DND-41 (cell line): Measurements from ENCODE around the gene RASA2.

ENCODE experiments used
- ATAC-seq: fragments of 200-7000 bp; cut with Tn5 transposase; 3 replicates; pipeline ENCODE4 v1.9.1; 2021; ENCODE audit warnings: low read depth; ENCODE audit not compliant: insufficient read depth
- DNase-seq: peaks from one replicate; pipeline ENCODE4 v3.0.0-alpha.2; 2020
- H2AFZ ChIP-seq: 2 replicates; pipeline ENCODE4 v1.6.0; 2012; ENCODE audit warnings: low read depth, low read length
- H3K27ac ChIP-seq: 2 replicates; pipeline ENCODE4 v1.5.1; 2012; ENCODE audit warnings: low read length, inconsistent platforms
- H3K27me3 ChIP-seq: fragments of 200-600 bp; sonication (generic); 2 replicates; pipeline ENCODE4 v1.6.0; 2012; ENCODE audit warnings: low read length, mild to moderate bottlenecking, inconsistent platforms; ENCODE audit not compliant: insufficient read depth, poor library complexity
- H3K36me3 ChIP-seq: 2 replicates; pipeline ENCODE4 v1.5.1; 2012; ENCODE audit warnings: low read length, inconsistent platforms; ENCODE audit not compliant: insufficient read depth
- H3K4me1 ChIP-seq: 2 replicates; pipeline ENCODE4 v1.5.1; 2012; ENCODE audit warnings: mild to moderate bottlenecking, low read length; ENCODE audit not compliant: insufficient read depth
- H3K4me2 ChIP-seq: 2 replicates; pipeline ENCODE4 v1.6.0; 2012; ENCODE audit warnings: mild to moderate bottlenecking, moderate library complexity, low read length, inconsistent platforms; ENCODE audit not compliant: insufficient read depth
- H3K4me3 ChIP-seq, 2 experiments: fragments of 200-600 bp in 1 of 2; shearing (Covaris generic) in 1 of 2; 2 replicates each; pipeline ENCODE4 v1.5.1; 2012 to 2016; ENCODE audit warnings: inconsistent platforms in 2 of 2, low read length in 2 of 2, mild to moderate bottlenecking in 2 of 2, low read depth in 1 of 2, moderate library complexity in 1 of 2
- H3K79me2 ChIP-seq: 2 replicates; pipeline ENCODE4 v1.6.0; 2012; ENCODE audit warnings: low read length, inconsistent platforms; ENCODE audit not compliant: insufficient read depth
- H3K9ac ChIP-seq: 2 replicates; pipeline ENCODE4 v1.6.0; 2012; ENCODE audit warnings: low read depth, mild to moderate bottlenecking, inconsistent platforms, low read length, moderate library complexity
- H3K9me3 ChIP-seq: 2 replicates; pipeline ENCODE4 v1.5.1; 2012; ENCODE audit warnings: low read length, moderate library complexity, mild to moderate bottlenecking, inconsistent platforms; ENCODE audit not compliant: insufficient read depth, severe bottlenecking
- H4K20me1 ChIP-seq: 2 replicates; pipeline ENCODE4 v1.6.0; 2012; ENCODE audit warnings: low read length; ENCODE audit not compliant: insufficient read depth
- CTCF ChIP-seq: IDR thresholded peaks from 2 replicates; pipeline ENCODE4 v1.5.1; 2012; ENCODE audit warnings: borderline replicate concordance, low read length, moderate library complexity, mild to moderate bottlenecking; ENCODE audit not compliant: poor library complexity, severe bottlenecking; ENCODE audit errors: extremely low read depth
- EZH2 ChIP-seq: IDR thresholded peaks from 3 replicates; pipeline ENCODE4 v1.6.1; 2012; ENCODE audit warnings: borderline replicate concordance, low read depth, mild to moderate bottlenecking, moderate library complexity, low read length, inconsistent platforms; ENCODE audit not compliant: severe bottlenecking

Gene RASA2

GRCh38 chr3:141465221-141465620, 21.6 kb upstream of the RASA2 start:
- no peaks in the 10 kb centered on the region for H3K4me1 ChIP-seq
- H3K4me2 ChIP-seq, result no peak overlapping the region
- H3K27ac ChIP-seq, result no peak overlapping the region
- H3K4me3 ChIP-seq, result no peak overlapping the region
- TF ChIP-seq CTCF (no peak), EZH2 (no peak)
- no peaks in the 10 kb centered on the region for H4K20me1 ChIP-seq
- ATAC-seq, result no peak
- H3K9ac ChIP-seq, result no peak overlapping the region
- H2AFZ ChIP-seq, result no peak overlapping the region
- H3K36me3 ChIP-seq, result no peaks in the 10 kb centered on the region
- H3K27me3 ChIP-seq, result no peaks in the 10 kb centered on the region
- DNase-seq, result no peak
- H3K9me3 ChIP-seq, result peaks cover 6% of the 10 kb centered on the region
- no peaks in the 10 kb centered on the region for H3K79me2 ChIP-seq

GRCh38 chr3:141466633-141467169, 20.1 kb upstream of the RASA2 start:
- no peaks in the 10 kb centered on the region for H3K4me1 ChIP-seq
- H3K9ac ChIP-seq, result no peak overlapping the region
- H2AFZ ChIP-seq, result no peak overlapping the region
- DNase-seq, result no peak
- H4K20me1 ChIP-seq, result no peaks in the 10 kb centered on the region
- H3K27ac ChIP-seq, result no peak overlapping the region
- H3K36me3 ChIP-seq, result no peaks in the 10 kb centered on the region
- H3K4me2 ChIP-seq, result no peak overlapping the region
- no peaks in the 10 kb centered on the region for H3K27me3 ChIP-seq
- no peak for TF ChIP-seq CTCF
- no peak for TF ChIP-seq EZH2
- H3K4me3 ChIP-seq, result no peak overlapping the region
- no peaks in the 10 kb centered on the region for H3K79me2 ChIP-seq
- no peak for ATAC-seq
- peaks cover 6% of the 10 kb centered on the region for H3K9me3 ChIP-seq

- H3K9me3 ChIP-seq, result peaks cover 2% of the 10 kb centered on the region
- H3K27ac ChIP-seq, result no peak overlapping the region
- no peaks in the 10 kb centered on the region for H3K79me2 ChIP-seq
- H3K4me3 ChIP-seq, result no peak overlapping the region
- H4K20me1 ChIP-seq, result no peaks in the 10 kb centered on the region
- no peak overlapping the region for H3K9ac ChIP-seq
- no peak overlapping the region for H2AFZ ChIP-seq
- no peak overlapping the region for H3K4me2 ChIP-seq
- DNase-seq, result no peak
- TF ChIP-seq CTCF (no peak), EZH2 (no peak)
- H3K36me3 ChIP-seq, result no peaks in the 10 kb centered on the region
- no peak for ATAC-seq
- no peaks in the 10 kb centered on the region for H3K27me3 ChIP-seq
- no peaks in the 10 kb centered on the region for H3K4me1 ChIP-seq
These were observed 17.1 kb upstream of the RASA2 start for GRCh38 chr3:141469720-141470119.

- H3K9ac ChIP-seq, result no peak overlapping the region
- TF ChIP-seq CTCF (no peak), EZH2 (no peak)
- H3K9me3 ChIP-seq, result peaks cover 2% of the 10 kb centered on the region
- H3K27me3 ChIP-seq, result no peaks in the 10 kb centered on the region
- DNase-seq (no peak), ATAC-seq (no peak)
- no peak overlapping the region for H3K4me2 ChIP-seq
- H4K20me1 ChIP-seq, result no peaks in the 10 kb centered on the region
- H3K36me3 ChIP-seq, result no peaks in the 10 kb centered on the region
- H3K4me1 ChIP-seq, result peaks cover 3% of the 10 kb centered on the region
- H3K79me2 ChIP-seq, result no peaks in the 10 kb centered on the region
- no peak overlapping the region for H3K27ac ChIP-seq
- H3K4me3 ChIP-seq, result no peak overlapping the region
- H2AFZ ChIP-seq, result no peak overlapping the region
These were observed 15.7 kb upstream of the RASA2 start for GRCh38 chr3:141471160-141471559.
